Osteoblast (primary cell): ENCODE measurements around the gene CYS1. TPM values are rescaled to one million over a fixed set of nuclear protein-coding genes. Genes with fewer than 3 reads are reported as not detected.

Source experiments
- DNase-seq: peaks from one replicate; pipeline ENCODE4 v3.0.0; 2011; ENCODE audit warnings: low spot score, mixed read lengths; ENCODE audit not compliant: insufficient read length; ENCODE audit errors: missing footprints
- H2AFZ ChIP-seq: 2 replicates; pipeline ENCODE4 v1.6.0; 2011; ENCODE audit warnings: mild to moderate bottlenecking, low read length
- H3K27ac ChIP-seq: 2 replicates; pipeline ENCODE4 v1.5.1; 2011; ENCODE audit warnings: mild to moderate bottlenecking, low read depth, low read length, moderate library complexity
- H3K27me3 ChIP-seq: 2 replicates; pipeline ENCODE4 v1.6.0; 2012; ENCODE audit warnings: mild to moderate bottlenecking, control low read depth, inconsistent platforms, low read length, moderate library complexity; ENCODE audit not compliant: insufficient read depth
- H3K36me3 ChIP-seq: 2 replicates; pipeline ENCODE4 v1.5.1; 2011; ENCODE audit warnings: mild to moderate bottlenecking, low read length, control low read depth, moderate library complexity; ENCODE audit not compliant: insufficient read depth
- H3K4me1 ChIP-seq: 2 replicates; pipeline ENCODE4 v1.5.1; 2011; ENCODE audit warnings: mild to moderate bottlenecking, low read length, control low read depth, moderate library complexity; ENCODE audit not compliant: insufficient read depth
- H3K4me2 ChIP-seq: 2 replicates; pipeline ENCODE4 v1.6.0; 2011; ENCODE audit warnings: mild to moderate bottlenecking, low read length; ENCODE audit not compliant: insufficient read depth
- H3K4me3 ChIP-seq: fragments of 200-600 bp; sonication (generic); 3 replicates; pipeline ENCODE4 v1.5.1; 2012; ENCODE audit warnings: mild to moderate bottlenecking, low read length, inconsistent platforms; ENCODE audit not compliant: insufficient read depth
- H3K79me2 ChIP-seq: 2 replicates; pipeline ENCODE4 v1.6.0; 2012; ENCODE audit warnings: mild to moderate bottlenecking, low read length, control low read depth, inconsistent platforms; ENCODE audit not compliant: insufficient read depth
- H3K9me3 ChIP-seq: 2 replicates; pipeline ENCODE4 v1.5.1; 2011; ENCODE audit warnings: low read depth, low read length, control low read depth
- H4K20me1 ChIP-seq: 2 replicates; pipeline ENCODE4 v1.6.0; 2012; ENCODE audit warnings: mild to moderate bottlenecking, low read length, control low read depth; ENCODE audit not compliant: insufficient read depth
- CTCF ChIP-seq: IDR thresholded peaks from 2 replicates; pipeline ENCODE4 v1.5.1; 2011; ENCODE audit warnings: mild to moderate bottlenecking, low read depth, low read length, moderate library complexity; ENCODE audit errors: extremely low read depth
- total RNA-seq: library from RNA; depleted of rRNA; stranded (reverse); fragments of >200 nt; gene quantifications from 2 replicates; pipeline ENCODE4 v1.2.3, GENCODE V29; 2012

Gene CYS1
- total RNA-seq, 1 donor: 0.36 TPM

DNA sequence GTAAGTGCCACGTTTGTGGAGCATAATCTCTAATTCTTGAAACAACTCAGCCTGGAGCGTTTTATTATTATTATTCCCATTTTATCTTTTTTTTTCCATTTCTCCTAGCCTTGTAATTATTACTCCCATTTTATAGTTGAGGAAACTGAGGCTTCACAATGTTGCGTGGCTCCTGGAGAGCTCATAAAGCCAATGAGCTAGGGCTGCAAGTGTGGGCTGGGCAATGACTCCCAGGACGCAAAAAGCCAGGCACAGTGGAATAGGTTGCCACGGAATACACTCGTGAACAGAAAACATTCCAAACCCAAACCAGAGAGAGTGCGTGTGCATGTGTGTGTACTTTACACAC, 50.4 kb downstream of the CYS1 start:
- H3K4me3 ChIP-seq: no peak overlapping the region
- no peaks in the 10 kb centered on the region for H3K9me3 ChIP-seq
- no peak for TF ChIP-seq CTCF
- H4K20me1 ChIP-seq: no peaks in the 10 kb centered on the region
- H3K79me2 ChIP-seq: no peaks in the 10 kb centered on the region
- no peak overlapping the region for H3K4me2 ChIP-seq
- peaks cover 3% of the 10 kb centered on the region for H3K27me3 ChIP-seq
- DNase-seq: no peak
- no peak overlapping the region for H3K27ac ChIP-seq
- no peaks in the 10 kb centered on the region for H3K4me1 ChIP-seq
- no peak overlapping the region for H2AFZ ChIP-seq
- no peaks in the 10 kb centered on the region for H3K36me3 ChIP-seq

- Histone ChIP-seq H3K4me3 (no peak overlapping the region), H2AFZ (no peak overlapping the region), H3K79me2 (no peaks in the 10 kb centered on the region), H3K27ac (no peak overlapping the region), H3K36me3 (no peaks in the 10 kb centered on the region), H3K4me1 (no peaks in the 10 kb centered on the region), H4K20me1 (no peaks in the 10 kb centered on the region), H3K27me3 (peaks cover 3% of the 10 kb centered on the region), H3K9me3 (no peaks in the 10 kb centered on the region), H3K4me2 (no peak overlapping the region)
- peak; percentile 75 for DNase-seq
- no peak for TF ChIP-seq CTCF
These were observed 51.0 kb downstream of the CYS1 start for GRCh38 chr2:10028988-10029874.

DNA sequence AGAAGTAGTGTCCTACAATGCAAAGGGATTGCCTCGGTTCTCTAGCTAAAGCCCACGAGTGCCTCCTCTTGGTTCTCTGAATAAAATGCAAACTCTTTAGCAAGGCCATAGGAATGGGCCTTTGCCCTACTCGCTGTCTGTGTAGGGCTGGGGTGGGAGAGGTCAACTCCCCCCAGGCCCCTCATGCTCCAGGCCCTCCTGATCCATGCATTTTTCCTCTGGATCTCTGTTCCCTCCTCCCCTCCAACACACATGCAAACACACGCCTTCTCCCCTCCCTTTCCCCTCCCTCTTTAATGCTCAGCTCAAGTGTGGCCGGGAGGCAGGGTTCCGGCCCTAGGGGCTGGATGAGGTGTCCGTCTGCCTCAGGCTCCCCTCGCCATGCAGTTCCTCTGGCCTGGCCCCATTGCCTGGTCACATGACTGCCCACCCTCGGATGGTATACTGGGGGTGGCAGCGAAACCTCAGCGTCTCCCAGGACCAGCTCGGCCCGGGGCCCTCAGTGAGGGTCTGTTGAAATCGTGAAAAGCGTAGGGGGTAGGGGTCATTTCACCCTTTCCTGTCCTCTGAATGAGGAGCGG, 51.7 kb downstream of the CYS1 start:
- Histone ChIP-seq H3K9me3 (no peaks in the 10 kb centered on the region), H3K27ac (no peak overlapping the region), H3K4me1 (no peaks in the 10 kb centered on the region), H3K4me2 (no peak overlapping the region), H2AFZ (no peak overlapping the region), H4K20me1 (no peaks in the 10 kb centered on the region), H3K4me3 (no peak overlapping the region), H3K27me3 (peaks cover 3% of the 10 kb centered on the region), H3K36me3 (no peaks in the 10 kb centered on the region), H3K79me2 (no peaks in the 10 kb centered on the region)
- peak; percentile 5 for TF ChIP-seq CTCF
- peak; percentile 68 for DNase-seq

GRCh38 chr2:10027660-10028330, 52.4 kb downstream of the CYS1 start:
- TF ChIP-seq CTCF: no peak
- H2AFZ ChIP-seq: no peak overlapping the region

More at GRCh38 chr2:10027660-10028330, 52.4 kb downstream of the CYS1 start:
- Histone ChIP-seq H4K20me1 (no peaks in the 10 kb centered on the region), H3K27me3 (peaks cover 3% of the 10 kb centered on the region), H3K4me1 (no peaks in the 10 kb centered on the region), H3K4me2 (no peak overlapping the region), H3K4me3 (no peak overlapping the region), H3K9me3 (no peaks in the 10 kb centered on the region), H3K36me3 (no peaks in the 10 kb centered on the region), H3K79me2 (no peaks in the 10 kb centered on the region), H3K27ac (no peak overlapping the region)
- DNase-seq: peak; percentile 14
